K562 (cell line): ENCODE results near the gene VPS13D. TPM values are rescaled to one million over a fixed set of nuclear protein-coding genes. Genes with fewer than 3 reads are reported as not detected.

ENCODE experiments used
- CBX2 ChIP-seq: fragments of 200-600 bp; sonication (generic); IDR thresholded peaks from one replicate; pipeline ENCODE4 v1.6.1; 2012; ENCODE audit warnings: mild to moderate bottlenecking, low read length, inconsistent platforms; ENCODE audit not compliant: insufficient read depth, poor library complexity, severe bottlenecking
- CREBBP ChIP-seq: IDR thresholded peaks from one replicate; pipeline ENCODE4 v1.6.1; 2012; ENCODE audit warnings: low read depth, mild to moderate bottlenecking, control low read depth, inconsistent platforms, low read length
- GATAD2B ChIP-seq: fragments of 450-650 bp; IDR thresholded peaks from 2 replicates; pipeline ENCODE4 v1.6.1; 2017; ENCODE audit warnings: mild to moderate bottlenecking, borderline replicate concordance
- HDAC2 ChIP-seq: fragments of 450-650 bp; IDR thresholded peaks from 2 replicates; pipeline ENCODE4 v1.6.1; 2016; ENCODE audit warnings: mild to moderate bottlenecking
- HNRNPLL ChIP-seq: fragments of 200-400 bp; formaldehyde crosslinking; IDR thresholded peaks from 2 replicates; pipeline ENCODE4 v1.6.1; 2017; ENCODE audit warnings: low read length, low read depth, mild to moderate bottlenecking; ENCODE audit not compliant: poor library complexity, severe bottlenecking
- OTX1 ChIP-seq: fragments of 450-650 bp; formaldehyde crosslinking; IDR thresholded peaks from 2 replicates; pipeline ENCODE4 v1.4.0; 2022; ENCODE audit warnings: mild to moderate bottlenecking
- PRDM10 ChIP-seq: fragments of 450-650 bp; IDR thresholded peaks from 2 replicates; pipeline ENCODE4 v1.6.1; 2018; ENCODE audit not compliant: partially characterized antibody
- PTBP1 ChIP-seq: fragments of 200-400 bp; formaldehyde crosslinking; IDR thresholded peaks from 2 replicates; pipeline ENCODE4 v1.6.1; 2017; ENCODE audit warnings: low read depth, low read length
- PTTG1 ChIP-seq: fragments of 450-650 bp; IDR thresholded peaks from 2 replicates; pipeline ENCODE4 v1.6.1; 2016; ENCODE audit warnings: low read depth, mild to moderate bottlenecking, missing genetic modification characterization, missing compliant biosample characterization
- SMAD2 ChIP-seq: fragments of 150-350 bp; IDR thresholded peaks from 2 replicates; pipeline ENCODE4 v1.6.1; 2014; ENCODE audit warnings: low read depth, mild to moderate bottlenecking, low read length
- TAF15 ChIP-seq: fragments of 200-400 bp; formaldehyde crosslinking; IDR thresholded peaks from 2 replicates; pipeline ENCODE4 v1.6.1; 2017; ENCODE audit warnings: mild to moderate bottlenecking, low read depth, low read length, moderate library complexity
- ZFPM2 ChIP-seq: fragments of 250-450 bp; sonication (Bioruptor Pico); IDR thresholded peaks from 2 replicates; pipeline ENCODE4 v1.5.1; 2022; ENCODE audit warnings: mild to moderate bottlenecking
- ZNF830 ChIP-seq: fragments of 250-450 bp; sonication (Bioruptor Pico); IDR thresholded peaks from 2 replicates; pipeline ENCODE4 v1.5.0; 2021; ENCODE audit warnings: mild to moderate bottlenecking
- polyA plus RNA-seq, 8 experiments: library from polyadenylated mRNA; depleted of rRNA in 4 of 8; stranded (reverse) in 5 of 8; unstranded in 3 of 8; fragments of >200 nt; fragmentation: Nextera tagmentation in 2 of 8; fragmentation: Illumina TruSeq in 1 of 8; extraction: Ambion mirVana in 2 of 8; extraction: Trizol in 1 of 8; gene quantifications; 2 replicates each; pipeline versions ENCODE4 v1.2.1 to v1.2.3, GENCODE V29; 2011 to 2014; ENCODE audit warnings: inconsistent platforms in 1 of 8, missing spikeins in 1 of 8
- total RNA-seq, 7 experiments: library from RNA; depleted of rRNA in 6 of 7; stranded (reverse); fragments of >200 nt in 6 of 7; fragmentation: Illumina TruSeq in 2 of 7; extraction: Trizol in 2 of 7; gene quantifications; 2 replicates each; pipeline versions ENCODE4 v1.2.1 to v1.2.3, GENCODE V29; 2011 to 2021; ENCODE audit warnings: low replicate concordance in 1 of 7
- TF ChIP-seq, protein P1 (sequence below): fragments of 450-650 bp; IDR thresholded peaks from 2 replicates; pipeline ENCODE4 v1.6.1; 2017; ENCODE audit warnings: antibody characterized with exemption, mild to moderate bottlenecking
- TF ChIP-seq, protein P2 (sequence below): fragments of 250-450 bp; sonication (Bioruptor Pico); IDR thresholded peaks from 2 replicates; pipeline ENCODE4 v1.8.0; 2022; ENCODE audit warnings: moderate library complexity, mild to moderate bottlenecking, inconsistent platforms

VPS13D gene
- total and polyA plus RNA-seq, 9 of the 15 experiments (the other 6 are each of a cell fraction or from before 2014, with no cell fraction given) = 6.1 to 51.5 (median 38.5) TPM

GRCh38 chr1:12448746-12449177, 218.9 kb downstream of the VPS13D start (continued):
- TF ChIP-seq, protein P1, sequence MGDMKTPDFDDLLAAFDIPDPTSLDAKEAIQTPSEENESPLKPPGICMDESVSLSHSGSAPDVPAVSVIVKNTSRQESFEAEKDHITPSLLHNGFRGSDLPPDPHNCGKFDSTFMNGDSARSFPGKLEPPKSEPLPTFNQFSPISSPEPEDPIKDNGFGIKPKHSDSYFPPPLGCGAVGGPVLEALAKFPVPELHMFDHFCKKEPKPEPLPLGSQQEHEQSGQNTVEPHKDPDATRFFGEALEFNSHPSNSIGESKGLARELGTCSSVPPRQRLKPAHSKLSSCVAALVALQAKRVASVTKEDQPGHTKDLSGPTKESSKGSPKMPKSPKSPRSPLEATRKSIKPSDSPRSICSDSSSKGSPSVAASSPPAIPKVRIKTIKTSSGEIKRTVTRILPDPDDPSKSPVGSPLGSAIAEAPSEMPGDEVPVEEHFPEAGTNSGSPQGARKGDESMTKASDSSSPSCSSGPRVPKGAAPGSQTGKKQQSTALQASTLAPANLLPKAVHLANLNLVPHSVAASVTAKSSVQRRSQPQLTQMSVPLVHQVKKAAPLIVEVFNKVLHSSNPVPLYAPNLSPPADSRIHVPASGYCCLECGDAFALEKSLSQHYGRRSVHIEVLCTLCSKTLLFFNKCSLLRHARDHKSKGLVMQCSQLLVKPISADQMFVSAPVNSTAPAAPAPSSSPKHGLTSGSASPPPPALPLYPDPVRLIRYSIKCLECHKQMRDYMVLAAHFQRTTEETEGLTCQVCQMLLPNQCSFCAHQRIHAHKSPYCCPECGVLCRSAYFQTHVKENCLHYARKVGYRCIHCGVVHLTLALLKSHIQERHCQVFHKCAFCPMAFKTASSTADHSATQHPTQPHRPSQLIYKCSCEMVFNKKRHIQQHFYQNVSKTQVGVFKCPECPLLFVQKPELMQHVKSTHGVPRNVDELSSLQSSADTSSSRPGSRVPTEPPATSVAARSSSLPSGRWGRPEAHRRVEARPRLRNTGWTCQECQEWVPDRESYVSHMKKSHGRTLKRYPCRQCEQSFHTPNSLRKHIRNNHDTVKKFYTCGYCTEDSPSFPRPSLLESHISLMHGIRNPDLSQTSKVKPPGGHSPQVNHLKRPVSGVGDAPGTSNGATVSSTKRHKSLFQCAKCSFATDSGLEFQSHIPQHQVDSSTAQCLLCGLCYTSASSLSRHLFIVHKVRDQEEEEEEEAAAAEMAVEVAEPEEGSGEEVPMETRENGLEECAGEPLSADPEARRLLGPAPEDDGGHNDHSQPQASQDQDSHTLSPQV = peak; percentile 96
- no peak for TF ChIP-seq HNRNPLL
- peak; percentile 98 for TF ChIP-seq HDAC2
- TF ChIP-seq TAF15 = no peak
- TF ChIP-seq CBX2 = no peak
- TF ChIP-seq SMAD2 = no peak
- TF ChIP-seq, protein P2, sequence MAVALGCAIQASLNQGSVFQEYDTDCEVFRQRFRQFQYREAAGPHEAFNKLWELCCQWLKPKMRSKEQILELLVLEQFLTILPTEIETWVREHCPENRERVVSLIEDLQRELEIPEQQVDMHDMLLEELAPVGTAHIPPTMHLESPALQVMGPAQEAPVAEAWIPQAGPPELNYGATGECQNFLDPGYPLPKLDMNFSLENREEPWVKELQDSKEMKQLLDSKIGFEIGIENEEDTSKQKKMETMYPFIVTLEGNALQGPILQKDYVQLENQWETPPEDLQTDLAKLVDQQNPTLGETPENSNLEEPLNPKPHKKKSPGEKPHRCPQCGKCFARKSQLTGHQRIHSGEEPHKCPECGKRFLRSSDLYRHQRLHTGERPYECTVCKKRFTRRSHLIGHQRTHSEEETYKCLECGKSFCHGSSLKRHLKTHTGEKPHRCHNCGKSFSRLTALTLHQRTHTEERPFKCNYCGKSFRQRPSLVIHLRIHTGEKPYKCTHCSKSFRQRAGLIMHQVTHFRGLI (CRISPR knock-in tag) = peak; percentile 87
- TF ChIP-seq PTBP1 = no peak
- TF ChIP-seq ZFPM2 (CRISPR knock-in tag) = no peak
- TF ChIP-seq OTX1 = peak; percentile 43; the same call in 1 of the 2 replicates
- no peak for TF ChIP-seq CREBBP
- TF ChIP-seq ZNF830 (CRISPR knock-in tag) = no peak
- peak; percentile 95 for TF ChIP-seq GATAD2B
- TF ChIP-seq PTTG1 (tag) = 0 out of 2 replicates have a peak, but pooled peaks have one; percentile 25
- peak; percentile 54 for TF ChIP-seq PRDM10
